A673 (cell line): Measurements from ENCODE around the gene SLC2A9. TPM values are rescaled to one million over a fixed set of nuclear protein-coding genes. Genes with fewer than 3 reads are reported as not detected.

Experiments
- BruUV-seq: library from RNA; stranded (reverse); fragments of 400-500 nt; replicated peaks from 2 replicates; lab custom pipeline; 2021; lab: Mats Ljungman, UMichigan
- CTCF ChIA-PET: fragments of 300-600 bp; sonication (Branson Sonifier 250); formaldehyde crosslinking; loops from one replicate; lab custom pipeline; 2022; ENCODE audit warnings: antibody characterized with exemption; lab: Charles Lee
- POLR2A ChIA-PET: fragments of 300-600 bp; sonication (Branson Sonifier 250); formaldehyde crosslinking; loops from one replicate; lab custom pipeline; 2022; ENCODE audit warnings: antibody characterized with exemption; ENCODE audit not compliant: low non-redundant PET; lab: Charles Lee
- DNase-seq: peaks from one replicate; pipeline ENCODE4 v3.0.0-alpha.2; 2015; ENCODE audit warnings: low spot score
- H3K27ac ChIP-seq: fragments of 200-600 bp; sonication (generic); 2 replicates; pipeline ENCODE4 v1.5.1; 2016; ENCODE audit warnings: mixed run types, low read depth, mild to moderate bottlenecking, mixed read lengths, antibody characterized with exemption, low read length; ENCODE audit not compliant: poor library complexity, severe bottlenecking
- H3K27me3 ChIP-seq: fragments of 200-600 bp; sonication (generic); replicated peaks from 2 replicates; pipeline ENCODE4 v1.6.1; 2017; ENCODE audit warnings: mixed run types, low read depth, mild to moderate bottlenecking, mixed read lengths, antibody characterized with exemption, low read length; ENCODE audit not compliant: insufficient read depth, poor library complexity
- H3K36me3 ChIP-seq: fragments of 200-600 bp; sonication (generic); 2 replicates; pipeline ENCODE4 v1.6.1; 2016; ENCODE audit warnings: mixed run types, mild to moderate bottlenecking, mixed read lengths, antibody characterized with exemption, low read length; ENCODE audit not compliant: insufficient read depth, poor library complexity, severe bottlenecking
- H3K4me1 ChIP-seq: fragments of 200-600 bp; sonication (generic); 2 replicates; pipeline ENCODE4 v1.6.1; 2017; ENCODE audit warnings: mixed run types, mild to moderate bottlenecking, mixed read lengths, antibody characterized with exemption, low read length; ENCODE audit not compliant: insufficient read depth, poor library complexity, severe bottlenecking
- H3K4me3 ChIP-seq: fragments of 200-600 bp; sonication (generic); 2 replicates; pipeline ENCODE4 v1.5.1; 2016; ENCODE audit warnings: low read depth, mixed run types, mild to moderate bottlenecking, mixed read lengths, low read length; ENCODE audit not compliant: poor library complexity, severe bottlenecking
- H3K9me3 ChIP-seq: fragments of 200-600 bp; sonication (generic); 2 replicates; pipeline ENCODE4 v1.6.1; 2016; ENCODE audit warnings: mixed run types, low read depth, mild to moderate bottlenecking, mixed read lengths, antibody characterized with exemption, low read length; ENCODE audit not compliant: poor library complexity, severe bottlenecking
- EZH2 ChIP-seq: fragments of 200-600 bp; sonication (generic); IDR thresholded peaks from 2 replicates; pipeline ENCODE4 v1.6.1; 2017; ENCODE audit warnings: borderline replicate concordance, low read depth, mild to moderate bottlenecking, mixed read lengths, antibody characterized with exemption, low read length; ENCODE audit not compliant: poor library complexity, severe bottlenecking
- intact Hi-C: fragments of 100-400 bp; cut with micrococcal nuclease; formaldehyde crosslinking; loops from one replicate; pipeline ENCODE4 v1.10.0; 2022; ENCODE audit not compliant: unreplicated experiment
- total RNA-seq: library from RNA; stranded (reverse); gene quantifications from 2 replicates; pipeline ENCODE4 v1.2.3, GENCODE V29; 2021
- TF ChIP-seq, protein P1 (sequence below): fragments of 300-800, 200-600 bp; sonication (generic); conservative IDR thresholded peaks from 2 replicates; pipeline ENCODE4 v1.5.1; 2017; ENCODE audit warnings: low read depth, mild to moderate bottlenecking, antibody characterized with exemption, low read length, moderate library complexity, mixed read lengths

SLC2A9 gene
- total RNA-seq, 1 experiment from 2014 or later: not detected

DNA sequence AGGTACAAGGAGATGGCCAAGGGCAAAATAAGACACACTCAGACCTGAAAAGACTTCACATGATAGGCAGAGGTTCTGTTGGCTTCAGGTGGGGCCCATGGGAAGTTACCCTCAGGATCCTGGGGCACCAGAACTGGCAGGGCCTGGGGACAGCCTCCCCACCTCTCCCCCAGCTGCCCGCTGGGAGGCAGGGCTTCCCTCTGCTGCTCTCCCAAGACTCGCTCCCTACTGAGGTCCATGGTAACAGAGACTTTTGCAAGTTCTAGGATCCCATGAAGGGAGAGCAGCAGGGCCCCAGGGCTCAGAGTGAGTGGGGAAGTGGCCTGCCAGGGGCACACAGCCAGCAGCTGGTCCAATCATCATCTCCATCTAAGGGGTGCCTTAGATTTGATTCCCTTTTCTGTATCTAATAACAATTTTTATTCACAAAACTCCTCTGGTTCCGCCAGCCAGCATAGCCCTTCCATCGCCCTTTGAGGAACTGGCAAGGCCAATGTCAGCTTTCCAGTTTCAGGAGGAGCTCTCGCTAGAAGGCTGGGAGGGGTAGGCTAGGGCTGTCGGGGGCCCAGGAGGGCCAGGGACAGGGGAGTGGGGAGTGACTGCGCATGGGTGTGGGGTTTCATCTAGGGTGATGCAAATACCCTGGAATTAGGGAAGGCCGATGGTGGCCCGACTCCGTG, 78.2 kb downstream of the SLC2A9 start:
- ChIA-PET POLR2A (no interaction called here), CTCF (no interaction called here)
- H3K4me3 ChIP-seq: no peak overlapping the region
- no peak for DNase-seq
- no peak for TF ChIP-seq EZH2
- TF ChIP-seq, protein P1, sequence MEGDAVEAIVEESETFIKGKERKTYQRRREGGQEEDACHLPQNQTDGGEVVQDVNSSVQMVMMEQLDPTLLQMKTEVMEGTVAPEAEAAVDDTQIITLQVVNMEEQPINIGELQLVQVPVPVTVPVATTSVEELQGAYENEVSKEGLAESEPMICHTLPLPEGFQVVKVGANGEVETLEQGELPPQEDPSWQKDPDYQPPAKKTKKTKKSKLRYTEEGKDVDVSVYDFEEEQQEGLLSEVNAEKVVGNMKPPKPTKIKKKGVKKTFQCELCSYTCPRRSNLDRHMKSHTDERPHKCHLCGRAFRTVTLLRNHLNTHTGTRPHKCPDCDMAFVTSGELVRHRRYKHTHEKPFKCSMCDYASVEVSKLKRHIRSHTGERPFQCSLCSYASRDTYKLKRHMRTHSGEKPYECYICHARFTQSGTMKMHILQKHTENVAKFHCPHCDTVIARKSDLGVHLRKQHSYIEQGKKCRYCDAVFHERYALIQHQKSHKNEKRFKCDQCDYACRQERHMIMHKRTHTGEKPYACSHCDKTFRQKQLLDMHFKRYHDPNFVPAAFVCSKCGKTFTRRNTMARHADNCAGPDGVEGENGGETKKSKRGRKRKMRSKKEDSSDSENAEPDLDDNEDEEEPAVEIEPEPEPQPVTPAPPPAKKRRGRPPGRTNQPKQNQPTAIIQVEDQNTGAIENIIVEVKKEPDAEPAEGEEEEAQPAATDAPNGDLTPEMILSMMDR: no peak
- no peaks in the 10 kb centered on the region for H3K4me1 ChIP-seq
- intact Hi-C loops: no loop called here
- H3K9me3 ChIP-seq: no peaks in the 10 kb centered on the region
- BruUV-seq: no TSS peak
- H3K27ac ChIP-seq: no peak overlapping the region
- H3K36me3 ChIP-seq: no peaks in the 10 kb centered on the region
- H3K27me3 ChIP-seq: no peaks in the 10 kb centered on the region

DNA sequence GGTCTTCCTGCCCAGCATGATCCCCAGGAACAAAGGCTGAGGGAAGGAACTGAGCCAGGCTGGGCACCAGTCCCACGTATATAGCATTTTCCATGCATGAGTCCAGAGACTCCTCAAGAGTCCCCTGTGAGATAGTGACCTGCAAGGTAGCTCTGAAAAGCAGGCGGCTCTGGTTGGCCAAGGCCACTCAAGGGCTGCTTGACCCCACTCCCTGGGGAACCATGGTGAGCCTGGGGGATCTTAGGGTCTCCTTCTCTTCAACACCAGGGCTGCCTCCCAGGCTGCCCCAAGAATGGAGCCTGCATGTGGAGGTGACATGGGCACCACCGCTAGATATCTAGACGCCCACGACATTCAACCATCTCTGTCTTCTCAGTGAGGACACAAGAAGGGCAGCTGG, 79.2 kb downstream of the SLC2A9 start:
- Histone ChIP-seq H3K9me3 (no peaks in the 10 kb centered on the region), H3K4me1 (no peaks in the 10 kb centered on the region), H3K4me3 (no peak overlapping the region), H3K36me3 (no peaks in the 10 kb centered on the region), H3K27me3 (no peaks in the 10 kb centered on the region), H3K27ac (no peak overlapping the region)
- intact Hi-C loops: no loop called here
- no TSS peak for BruUV-seq
- ChIA-PET POLR2A (no interaction called here), CTCF (no interaction called here)
- no peak for DNase-seq
- TF ChIP-seq, protein P1: no peak
- TF ChIP-seq EZH2: no peak

DNA sequence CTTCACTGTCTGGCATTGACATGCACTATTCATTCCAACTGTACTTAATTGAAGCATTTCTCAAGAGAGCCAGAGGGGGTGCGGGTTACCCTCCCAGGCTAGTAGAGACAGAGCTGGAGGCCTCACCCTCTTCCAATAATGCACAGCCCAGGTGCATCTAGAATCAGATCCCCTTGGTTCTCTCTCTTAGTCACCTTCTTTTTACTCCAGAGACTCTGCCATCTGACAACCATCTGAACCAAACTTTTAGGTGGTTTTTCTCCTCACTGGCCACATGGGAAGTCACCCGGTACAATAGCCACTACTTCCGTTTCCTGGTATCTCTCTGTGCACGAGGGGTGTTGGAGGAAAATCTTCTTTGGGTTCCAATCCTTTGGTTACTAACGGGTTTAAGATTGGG, 81.3 kb downstream of the SLC2A9 start:
- intact Hi-C loops: no loop called here
- no peaks in the 10 kb centered on the region for H3K4me1 ChIP-seq
- CTCF ChIA-PET: no interaction called here

More for the DNA sequence above, 81.3 kb downstream of the SLC2A9 start:
- Histone ChIP-seq H3K27ac (no peak overlapping the region), H3K9me3 (no peaks in the 10 kb centered on the region), H3K27me3 (no peaks in the 10 kb centered on the region), H3K4me3 (no peak overlapping the region), H3K36me3 (no peaks in the 10 kb centered on the region)
- DNase-seq: no peak
- POLR2A ChIA-PET: interaction anchor here (0.7 kb wide), 1 partner anchor 21 kb away, joined by 5 read pairs; no protein-coding TSS in a partner anchor
- no peak for TF ChIP-seq EZH2
- TF ChIP-seq, protein P1: no peak
- BruUV-seq: no TSS peak
